Measurements from ENCODE around the gene MED29.
"Not testable (repeated sequence)": the region's sequence is repeated elsewhere in the genome, so short reads cannot be mapped to it uniquely, and the experiment has no call there.

The MED29 gene

DNA sequence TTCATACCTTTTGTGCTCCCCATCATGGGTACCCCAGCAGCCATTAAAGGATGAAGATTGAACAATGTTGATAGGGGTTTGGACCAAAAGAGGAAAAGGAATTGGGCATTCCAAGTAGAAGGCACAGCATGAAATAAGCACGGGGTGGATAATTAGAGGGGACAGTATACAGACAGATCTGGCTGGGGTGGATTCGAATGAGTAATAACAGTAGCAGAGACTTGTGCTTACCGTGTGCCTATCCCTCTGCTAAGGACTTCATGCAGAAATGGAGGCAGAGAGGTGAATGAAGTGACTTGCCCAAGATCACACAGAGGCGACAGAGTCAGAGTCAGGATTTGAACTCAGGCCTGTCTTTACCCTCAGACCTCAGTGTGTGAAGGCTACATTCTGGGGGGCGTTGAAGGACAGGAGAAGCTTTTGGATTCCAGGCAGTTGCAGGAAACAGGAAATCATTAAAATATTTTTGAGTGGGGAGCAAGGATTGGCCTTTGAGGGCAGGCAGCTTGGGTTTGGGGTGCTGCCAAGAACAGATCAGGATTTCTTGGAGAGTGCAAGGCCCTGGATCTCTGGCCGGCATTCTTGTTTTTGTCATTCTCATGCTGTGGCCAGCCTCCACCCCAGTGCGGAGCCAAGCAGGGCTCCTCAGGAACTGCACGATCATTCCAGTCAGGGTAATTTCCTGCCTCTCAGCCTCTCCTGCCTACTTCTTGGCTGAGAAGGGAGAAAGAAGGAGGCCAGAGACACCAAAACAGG, 19.0 kb upstream of the MED29 start:
- Histone ChIP-seq H3K4me3 (ENCODE audit: low read depth in 1 of 2, low read length in 1 of 2) (no peak overlapping the region), H3K27ac (no peak overlapping the region), H3K4me1 (ENCODE audit: control insufficient read depth in 1 of 2, insufficient read depth in 1 of 2, low read depth in 1 of 2, low read length in 1 of 2) (no peaks in the 10 kb centered on the region), H3K36me3 (peaks cover 97% of the 10 kb centered on the region), H3K9me3 (no peaks in the 10 kb centered on the region), H3K27me3 (no peaks in the 10 kb centered on the region)
- TF ChIP-seq, protein P1, sequence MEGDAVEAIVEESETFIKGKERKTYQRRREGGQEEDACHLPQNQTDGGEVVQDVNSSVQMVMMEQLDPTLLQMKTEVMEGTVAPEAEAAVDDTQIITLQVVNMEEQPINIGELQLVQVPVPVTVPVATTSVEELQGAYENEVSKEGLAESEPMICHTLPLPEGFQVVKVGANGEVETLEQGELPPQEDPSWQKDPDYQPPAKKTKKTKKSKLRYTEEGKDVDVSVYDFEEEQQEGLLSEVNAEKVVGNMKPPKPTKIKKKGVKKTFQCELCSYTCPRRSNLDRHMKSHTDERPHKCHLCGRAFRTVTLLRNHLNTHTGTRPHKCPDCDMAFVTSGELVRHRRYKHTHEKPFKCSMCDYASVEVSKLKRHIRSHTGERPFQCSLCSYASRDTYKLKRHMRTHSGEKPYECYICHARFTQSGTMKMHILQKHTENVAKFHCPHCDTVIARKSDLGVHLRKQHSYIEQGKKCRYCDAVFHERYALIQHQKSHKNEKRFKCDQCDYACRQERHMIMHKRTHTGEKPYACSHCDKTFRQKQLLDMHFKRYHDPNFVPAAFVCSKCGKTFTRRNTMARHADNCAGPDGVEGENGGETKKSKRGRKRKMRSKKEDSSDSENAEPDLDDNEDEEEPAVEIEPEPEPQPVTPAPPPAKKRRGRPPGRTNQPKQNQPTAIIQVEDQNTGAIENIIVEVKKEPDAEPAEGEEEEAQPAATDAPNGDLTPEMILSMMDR (IDR thresholded peaks at IDR 0.05), result no peak

DNA sequence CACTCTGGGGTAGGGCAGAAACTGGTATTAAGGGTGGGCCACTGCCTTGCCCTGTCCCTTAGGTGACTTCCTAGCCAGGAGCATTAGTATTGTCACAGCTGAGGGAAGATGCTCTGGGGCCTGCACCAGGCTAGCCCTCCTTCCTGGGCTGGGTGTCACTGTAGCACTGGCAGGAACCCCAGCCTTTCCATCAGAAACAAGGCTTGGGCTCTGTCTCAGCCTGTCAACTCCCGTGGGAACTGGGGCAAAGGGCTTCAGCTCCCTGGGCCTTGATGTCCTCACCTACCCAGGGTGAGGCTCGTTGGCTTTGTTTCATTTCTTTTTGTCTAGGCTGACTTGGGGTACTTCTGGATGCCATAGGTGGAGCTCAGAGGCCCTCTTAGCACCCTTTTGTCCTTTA, 18.2 kb upstream of the MED29 start:
- Histone ChIP-seq H3K27me3 (no peaks in the 10 kb centered on the region), H3K36me3 (peaks cover 100% of the 10 kb centered on the region), H3K4me1 (ENCODE audit: control insufficient read depth in 1 of 2, insufficient read depth in 1 of 2, low read depth in 1 of 2, low read length in 1 of 2) (no peaks in the 10 kb centered on the region), H3K27ac (no peak overlapping the region), H3K9me3 (no peaks in the 10 kb centered on the region), H3K4me3 (ENCODE audit: low read depth in 1 of 2, low read length in 1 of 2) (no peak overlapping the region)
- TF ChIP-seq, protein P1 (IDR thresholded peaks at IDR 0.05), result no peak

DNA sequence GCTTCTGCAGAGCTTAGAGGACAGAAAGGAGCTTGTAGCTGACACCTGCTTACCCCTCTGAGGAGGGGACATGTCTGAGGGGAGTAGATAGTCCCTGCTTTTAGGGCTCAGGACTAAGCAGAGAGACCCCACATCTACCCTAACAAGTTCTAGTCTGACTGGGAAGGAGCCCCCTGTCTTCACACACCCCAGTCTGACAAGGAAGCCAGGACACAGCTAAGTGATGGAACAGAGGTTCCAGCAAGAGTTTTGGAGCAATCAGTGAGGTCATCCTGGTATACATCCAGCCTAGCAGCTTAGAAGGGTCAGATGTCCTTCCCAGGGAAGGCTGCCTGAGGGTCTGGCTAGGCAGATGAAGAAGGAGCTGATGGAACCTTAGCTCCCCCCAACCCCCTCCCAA, 15.2 kb upstream of the MED29 start:
- Histone ChIP-seq H3K36me3 (peaks cover 100% of the 10 kb centered on the region), H3K4me3 (ENCODE audit: low read depth in 1 of 2, low read length in 1 of 2) (no peak overlapping the region), H3K4me1 (ENCODE audit: control insufficient read depth in 1 of 2, insufficient read depth in 1 of 2, low read depth in 1 of 2, low read length in 1 of 2) (no peaks in the 10 kb centered on the region), H3K27ac (no peak overlapping the region), H3K27me3 (no peaks in the 10 kb centered on the region), H3K9me3 (no peaks in the 10 kb centered on the region)
- TF ChIP-seq, protein P1 (IDR thresholded peaks at IDR 0.05), result no peak

DNA sequence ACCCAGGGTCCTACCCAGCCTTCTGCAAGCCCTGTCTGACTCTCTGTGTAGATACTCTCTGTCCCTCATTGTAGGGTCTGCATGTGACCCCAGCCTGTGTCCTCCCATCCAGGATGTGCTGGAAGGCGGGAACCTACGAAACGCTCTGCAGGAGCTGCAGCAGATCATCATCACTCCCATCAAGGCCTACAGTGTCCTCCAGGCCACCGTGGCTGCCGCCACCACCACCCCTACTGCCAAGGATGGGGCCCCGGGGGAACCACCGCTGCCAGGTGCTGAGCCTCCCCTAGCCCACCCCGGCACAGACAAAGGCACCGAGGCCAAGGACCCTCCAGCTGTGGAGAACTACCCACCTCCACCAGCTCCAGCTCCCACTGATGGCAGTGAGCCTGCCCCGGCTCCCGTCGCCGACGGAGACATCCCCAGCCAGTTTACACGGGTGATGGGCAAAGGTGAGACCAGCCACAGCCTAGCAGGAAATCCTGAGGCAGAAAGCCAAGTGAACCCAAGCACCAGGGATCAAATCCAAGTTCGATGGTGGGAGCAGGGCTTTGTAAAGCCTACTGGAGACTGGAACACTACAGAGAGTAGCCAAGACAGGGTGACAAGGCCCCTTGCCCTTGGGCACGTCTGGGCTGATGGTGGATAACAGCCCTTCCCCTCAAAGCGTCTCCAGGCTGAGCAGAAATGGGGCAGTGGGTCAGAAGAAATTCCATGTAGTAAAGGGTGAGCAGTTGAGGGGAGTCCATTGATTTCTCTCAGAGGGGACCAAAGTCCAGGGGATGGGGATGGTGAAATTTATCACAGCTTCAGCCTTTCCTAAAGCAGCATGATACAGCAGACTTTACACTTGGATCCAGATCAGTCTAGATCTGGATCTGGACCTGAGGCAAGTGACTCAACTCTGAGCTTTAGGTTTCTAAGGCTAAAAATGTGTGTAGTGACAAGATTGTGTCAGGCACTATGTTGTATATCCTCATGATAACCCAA, 13.5 kb upstream of the MED29 start:
- TF ChIP-seq, protein P1 (IDR thresholded peaks at IDR 0.05), result no peak
- H3K27ac ChIP-seq, result no peak overlapping the region

DNA sequence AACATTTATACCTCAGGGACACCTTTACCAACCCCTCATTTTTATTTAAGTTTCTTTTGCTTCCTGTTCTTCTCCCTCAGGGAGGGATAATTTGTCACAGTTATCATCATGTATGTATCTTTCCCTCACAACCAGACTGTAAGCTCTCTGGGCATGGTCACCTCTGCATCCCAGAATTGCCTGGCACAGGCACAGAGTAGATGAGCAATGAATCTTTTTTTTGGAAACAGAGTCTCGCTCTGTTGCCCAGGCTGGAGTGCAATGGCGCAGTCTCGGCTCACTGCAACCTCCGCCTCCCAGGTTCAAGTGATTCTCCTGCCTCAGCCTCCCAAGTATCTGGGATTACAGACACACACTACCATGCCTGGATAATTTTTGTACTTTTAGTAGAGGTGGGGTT, 11.8 kb upstream of the MED29 start:
- H3K4me3 ChIP-seq (ENCODE audit: low read depth in 1 of 2, low read length in 1 of 2); H3K27ac ChIP-seq: not testable (repeated sequence)
- peaks cover 100% of the 10 kb centered on the region for H3K36me3 ChIP-seq

More for the DNA sequence above, 13.5 kb upstream of the MED29 start:
- peaks cover 100% of the 10 kb centered on the region for H3K36me3 ChIP-seq
- H3K27me3 ChIP-seq, result no peaks in the 10 kb centered on the region
- H3K4me1 ChIP-seq (ENCODE audit: control insufficient read depth in 1 of 2, insufficient read depth in 1 of 2, low read depth in 1 of 2, low read length in 1 of 2), result no peaks in the 10 kb centered on the region
- no peaks in the 10 kb centered on the region for H3K9me3 ChIP-seq
- no peak overlapping the region for H3K4me3 ChIP-seq (ENCODE audit: low read depth in 1 of 2, low read length in 1 of 2)

More for the DNA sequence above, 11.8 kb upstream of the MED29 start:
- H3K27me3 ChIP-seq; H3K4me1 ChIP-seq (ENCODE audit: control insufficient read depth in 1 of 2, insufficient read depth in 1 of 2, low read depth in 1 of 2, low read length in 1 of 2); H3K9me3 ChIP-seq: not testable (repeated sequence)

Data from neutrophil (primary cell).